Measurements from ENCODE around the gene STK39.
A peak's percentile ranks its signal among the peaks of the same experiment; 100 is the strongest.

The STK39 gene

DNA sequence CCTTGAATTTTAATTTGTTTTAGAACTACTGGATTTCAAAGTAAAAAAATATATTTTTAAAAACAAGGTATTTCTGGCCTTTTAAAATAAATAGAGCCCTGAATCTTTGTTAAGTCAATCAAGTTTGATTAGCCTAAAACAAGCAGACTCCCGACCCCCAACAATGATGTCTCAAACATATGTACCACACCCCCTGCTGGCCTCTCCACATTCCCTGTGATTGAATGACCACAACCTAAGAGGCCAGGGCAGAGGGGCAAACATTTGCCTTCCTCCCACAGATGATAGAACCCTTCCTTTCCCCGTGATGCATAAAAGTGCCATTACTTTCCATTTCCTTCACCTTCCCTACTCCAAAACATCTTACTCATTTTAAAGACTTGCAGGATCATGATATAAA is 130.9 kb downstream of the STK39 start:
- Mint-ChIP-seq H3K9me3 (no peaks in the 10 kb centered on the region), H3K4me1 (peaks cover 8% of the 10 kb centered on the region), H3K4me3 (no peak overlapping the region), H3K36me3 (ENCODE audit: low read depth) (peaks cover 39% of the 10 kb centered on the region), H3K27ac (no peak overlapping the region), H3K27me3 (ENCODE audit: low read depth) (no peaks in the 10 kb centered on the region)
- TF ChIP-seq, protein P1, sequence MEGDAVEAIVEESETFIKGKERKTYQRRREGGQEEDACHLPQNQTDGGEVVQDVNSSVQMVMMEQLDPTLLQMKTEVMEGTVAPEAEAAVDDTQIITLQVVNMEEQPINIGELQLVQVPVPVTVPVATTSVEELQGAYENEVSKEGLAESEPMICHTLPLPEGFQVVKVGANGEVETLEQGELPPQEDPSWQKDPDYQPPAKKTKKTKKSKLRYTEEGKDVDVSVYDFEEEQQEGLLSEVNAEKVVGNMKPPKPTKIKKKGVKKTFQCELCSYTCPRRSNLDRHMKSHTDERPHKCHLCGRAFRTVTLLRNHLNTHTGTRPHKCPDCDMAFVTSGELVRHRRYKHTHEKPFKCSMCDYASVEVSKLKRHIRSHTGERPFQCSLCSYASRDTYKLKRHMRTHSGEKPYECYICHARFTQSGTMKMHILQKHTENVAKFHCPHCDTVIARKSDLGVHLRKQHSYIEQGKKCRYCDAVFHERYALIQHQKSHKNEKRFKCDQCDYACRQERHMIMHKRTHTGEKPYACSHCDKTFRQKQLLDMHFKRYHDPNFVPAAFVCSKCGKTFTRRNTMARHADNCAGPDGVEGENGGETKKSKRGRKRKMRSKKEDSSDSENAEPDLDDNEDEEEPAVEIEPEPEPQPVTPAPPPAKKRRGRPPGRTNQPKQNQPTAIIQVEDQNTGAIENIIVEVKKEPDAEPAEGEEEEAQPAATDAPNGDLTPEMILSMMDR (IDR thresholded peaks at IDR 0.05; ENCODE audit: unreplicated experiment in 3 of 3), result peak in 1 of 3 experiments; percentile 23

DNA sequence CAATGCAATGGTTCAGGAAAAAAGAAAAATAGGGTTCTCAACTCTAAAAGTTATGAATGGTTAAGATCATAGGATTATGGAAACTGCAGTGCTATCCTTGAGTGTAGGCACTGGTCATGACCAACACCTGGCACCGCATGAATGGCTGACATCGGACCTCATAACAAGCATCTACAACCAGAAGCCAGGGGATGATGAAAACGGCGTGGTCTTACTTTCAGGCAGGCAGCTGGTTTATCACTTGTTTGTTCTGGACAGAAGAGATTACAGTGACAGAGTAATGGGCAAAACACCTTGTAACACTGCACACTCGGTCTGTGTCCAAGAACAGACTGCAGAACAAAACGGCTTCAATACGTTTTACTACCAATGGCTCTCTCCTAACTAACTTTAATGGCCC is 132.8 kb downstream of the STK39 start:
- Mint-ChIP-seq H3K4me1 (peaks cover 8% of the 10 kb centered on the region), H3K27ac (peak overlapping the region; percentile 71 to 89 (median 84)), H3K9me3 (no peaks in the 10 kb centered on the region), H3K4me3 (no peak overlapping the region), H3K27me3 (ENCODE audit: low read depth) (no peaks in the 10 kb centered on the region), H3K36me3 (ENCODE audit: low read depth) (peaks cover 45% of the 10 kb centered on the region)
- TF ChIP-seq, protein P1 (IDR thresholded peaks at IDR 0.05; ENCODE audit: unreplicated experiment in 3 of 3), result no peak

DNA sequence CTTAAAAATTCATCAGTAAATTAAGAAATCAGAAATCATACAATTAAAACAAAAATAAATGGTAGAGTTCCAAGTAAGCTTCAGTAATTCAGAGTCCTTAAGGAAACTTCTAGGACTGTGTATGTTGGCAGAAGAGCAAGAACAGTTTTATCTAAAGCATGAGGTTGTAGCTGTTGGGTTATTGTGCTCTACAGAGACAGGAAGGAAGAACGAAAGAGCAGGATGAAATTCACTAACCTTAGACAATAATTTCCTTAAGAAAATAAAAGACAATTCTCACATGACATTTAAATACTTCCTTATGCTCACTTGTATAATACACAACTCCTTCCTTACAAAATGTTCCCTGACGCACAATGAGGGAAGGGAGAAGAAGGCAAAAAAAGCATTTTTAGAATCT is 133.4 kb downstream of the STK39 start:
- TF ChIP-seq, protein P1 (IDR thresholded peaks at IDR 0.05; ENCODE audit: unreplicated experiment in 3 of 3), result no peak
- no peaks in the 10 kb centered on the region for H3K9me3 Mint-ChIP-seq
- H3K27me3 Mint-ChIP-seq (ENCODE audit: low read depth), result no peaks in the 10 kb centered on the region
- H3K4me3 Mint-ChIP-seq, result no peak overlapping the region
- H3K36me3 Mint-ChIP-seq (ENCODE audit: low read depth), result peaks cover 50% of the 10 kb centered on the region
- H3K4me1 Mint-ChIP-seq, result peaks cover 8% of the 10 kb centered on the region
- H3K27ac Mint-ChIP-seq, result peak overlapping the region; percentile 71 to 89 (median 84)

DNA sequence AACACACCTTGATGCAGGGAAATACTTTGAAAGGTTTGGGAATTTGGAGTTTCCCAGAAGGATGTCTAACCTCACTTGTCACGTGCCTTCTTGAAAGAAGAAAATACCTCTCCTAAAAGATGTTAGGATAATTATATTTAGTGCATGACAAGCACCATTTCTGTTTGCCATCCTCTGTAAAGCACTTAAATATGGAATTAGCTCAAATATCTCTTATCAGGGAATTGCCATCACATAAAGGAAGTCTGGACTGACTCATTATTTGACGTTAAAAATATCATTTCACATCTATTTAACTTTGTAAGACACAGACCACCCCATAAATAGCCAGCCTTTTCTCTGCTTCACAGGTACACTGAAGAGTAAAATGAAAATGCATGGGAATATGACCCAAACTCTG is 140.1 kb downstream of the STK39 start:
- TF ChIP-seq, protein P1 (IDR thresholded peaks at IDR 0.05; ENCODE audit: unreplicated experiment in 3 of 3), result no peak
- H3K9me3 Mint-ChIP-seq, result peaks cover 5% of the 10 kb centered on the region
- no peaks in the 10 kb centered on the region for H3K27me3 Mint-ChIP-seq (ENCODE audit: low read depth)
- peaks cover 6% of the 10 kb centered on the region for H3K4me1 Mint-ChIP-seq
- peaks cover 50% of the 10 kb centered on the region for H3K36me3 Mint-ChIP-seq (ENCODE audit: low read depth)
- H3K4me3 Mint-ChIP-seq, result no peak overlapping the region
- H3K27ac Mint-ChIP-seq, result no peak overlapping the region

DNA sequence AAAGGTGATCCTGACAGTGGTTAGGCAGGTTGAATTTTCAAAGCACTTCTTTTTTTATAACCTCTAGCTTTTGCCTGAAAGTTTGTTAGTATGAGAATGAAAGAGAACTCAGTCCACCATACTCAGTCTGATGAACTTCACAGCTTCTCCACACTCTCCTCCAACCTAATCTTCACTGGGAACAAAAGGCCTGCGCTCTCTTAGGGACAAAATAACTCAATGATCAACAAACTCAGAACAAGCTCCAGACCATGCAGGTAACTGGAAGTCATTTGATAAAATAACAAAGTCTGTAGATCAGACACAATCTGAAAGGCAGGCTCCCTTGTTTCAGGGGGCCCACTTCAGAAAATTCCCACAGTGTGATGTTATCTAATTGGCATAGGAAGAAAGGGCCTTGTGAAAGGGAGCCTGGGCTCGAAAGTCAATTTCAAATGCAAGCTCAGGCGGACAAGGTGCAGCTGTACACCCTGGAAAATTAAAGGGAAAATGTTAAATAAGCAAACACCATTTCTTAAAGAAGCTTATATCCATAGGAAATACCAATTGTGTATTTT is 142.2 kb downstream of the STK39 start:
- Mint-ChIP-seq H3K4me3 (no peak overlapping the region), H3K27me3 (ENCODE audit: low read depth) (no peaks in the 10 kb centered on the region), H3K36me3 (ENCODE audit: low read depth) (peaks cover 51% of the 10 kb centered on the region), H3K4me1 (peaks cover 6% of the 10 kb centered on the region), H3K27ac (peak overlapping the region; percentile 46 to 81 (median 50)), H3K9me3 (peaks cover 5% of the 10 kb centered on the region)
- TF ChIP-seq, protein P1 (IDR thresholded peaks at IDR 0.05; ENCODE audit: unreplicated experiment in 3 of 3), result no peak

DNA sequence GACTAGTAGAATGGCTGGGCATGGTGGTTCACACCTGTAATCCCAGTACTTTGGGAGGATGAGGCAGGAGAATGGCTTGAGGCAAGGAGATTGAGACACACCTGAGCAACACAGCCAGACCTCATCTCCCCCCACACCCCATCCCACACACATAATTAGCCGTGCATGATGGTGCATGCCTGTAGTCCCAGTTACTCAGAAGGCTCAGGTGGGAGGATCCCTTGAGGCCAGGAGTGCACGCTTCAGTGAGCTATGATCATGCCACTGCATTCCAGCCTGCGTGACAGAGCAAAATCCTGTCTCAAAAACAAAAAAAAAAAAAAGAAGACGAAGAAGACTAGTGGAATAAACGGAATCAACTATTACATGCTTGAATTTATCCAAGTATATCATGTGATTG is 150.0 kb downstream of the STK39 start:
- Mint-ChIP-seq H3K36me3 (ENCODE audit: low read depth) (peaks cover 44% of the 10 kb centered on the region), H3K4me1 (no peaks in the 10 kb centered on the region), H3K9me3 (no peaks in the 10 kb centered on the region), H3K27me3 (ENCODE audit: low read depth) (no peaks in the 10 kb centered on the region), H3K4me3 (no peak overlapping the region), H3K27ac (peak overlapping the region in 2 of 3 experiments; percentile 69 to 78)
- TF ChIP-seq, protein P1 (IDR thresholded peaks at IDR 0.05; ENCODE audit: unreplicated experiment in 3 of 3), result no peak

Data from nephron (organoid).